ENCODE measurements around the gene LAMA2.

LAMA2 gene

GRCh38 chr6:128882991-128883611, at the start of gene LAMA2:
TSS of gene LAMA2 (plus strand) at chr6:128883138. CDS start at chr6:128883246, 108 bp downstream.
- peak; percentile 20 for DNase-seq (ENCODE audit: low spot score)

- no peak for DNase-seq (ENCODE audit: low spot score)
These were observed 46.2 kb upstream of the LAMA2 start for GRCh38 chr6:128836761-128837160.

GRCh38 chr6:128841518-128841917, 41.4 kb upstream of the LAMA2 start:
- no peak for DNase-seq (ENCODE audit: low spot score)

- DNase-seq (ENCODE audit: low spot score), result no peak
These were observed 38.3 kb upstream of the LAMA2 start for GRCh38 chr6:128844598-128844997.

GRCh38 chr6:128847431-128848210, 35.3 kb upstream of the LAMA2 start:
- DNase-seq (ENCODE audit: low spot score), result no peak

- no peak for DNase-seq (ENCODE audit: low spot score)
These were observed 34.6 kb upstream of the LAMA2 start for GRCh38 chr6:128848212-128848935.

GRCh38 chr6:128855581-128856085, 27.3 kb upstream of the LAMA2 start:
- no peak for DNase-seq (ENCODE audit: low spot score)

GRCh38 chr6:128857806-128858205, 25.1 kb upstream of the LAMA2 start:
- no peak for DNase-seq (ENCODE audit: low spot score)

- no peak for DNase-seq (ENCODE audit: low spot score)
These were observed 22.2 kb upstream of the LAMA2 start for GRCh38 chr6:128860782-128861181.

GRCh38 chr6:128863983-128864382, 19.0 kb upstream of the LAMA2 start:
- DNase-seq (ENCODE audit: low spot score), result no peak

GRCh38 chr6:128870746-128871145, 12.2 kb upstream of the LAMA2 start:
- DNase-seq (ENCODE audit: low spot score), result no peak

GRCh38 chr6:128874863-128875262, 8.1 kb upstream of the LAMA2 start:
- DNase-seq (ENCODE audit: low spot score), result no peak

- no peak for DNase-seq (ENCODE audit: low spot score)
These were observed 378 bp upstream of the LAMA2 start for GRCh38 chr6:128882560-128882959.

GRCh38 chr6:128883906-128884305, 968 bp downstream of the LAMA2 start:
- DNase-seq (ENCODE audit: low spot score), result no peak

GRCh38 chr6:128885381-128885780, 2.4 kb downstream of the LAMA2 start:
- no peak for DNase-seq (ENCODE audit: low spot score)

GRCh38 chr6:128886706-128887105, 3.8 kb downstream of the LAMA2 start:
- no peak for DNase-seq (ENCODE audit: low spot score)

- no peak for DNase-seq (ENCODE audit: low spot score)
These were observed 5.7 kb downstream of the LAMA2 start for GRCh38 chr6:128888444-128889175.

GRCh38 chr6:128889870-128890269, 6.9 kb downstream of the LAMA2 start:
- DNase-seq (ENCODE audit: low spot score), result no peak

- no peak for DNase-seq (ENCODE audit: low spot score)
These were observed 9.1 kb downstream of the LAMA2 start for GRCh38 chr6:128892079-128892478.

GRCh38 chr6:128899341-128900050, 16.6 kb downstream of the LAMA2 start:
- DNase-seq (ENCODE audit: low spot score), result no peak

- no peak for DNase-seq (ENCODE audit: low spot score)
These were observed 20.8 kb downstream of the LAMA2 start for GRCh38 chr6:128903715-128904114.

Measured in HuH-7 (cell line).